IMR-90 (cell line): Measurements from ENCODE around the gene KCNJ6. TPM values are rescaled to one million over a fixed set of nuclear protein-coding genes. Genes with fewer than 3 reads are reported as not detected.

Experiments
- ATAC-seq: fragments of 200-7000 bp; cut with Tn5 transposase; 2 replicates; pipeline ENCODE4 v1.9.1; 2020; ENCODE audit warnings: low read depth, mild to moderate bottlenecking, moderate library complexity
- BruUV-seq: library from RNA; stranded (reverse); fragments of 400-500 nt; replicated peaks from 2 replicates; lab custom pipeline; 2021; lab: Mats Ljungman, UMichigan
- CTCF ChIA-PET: fragments of 300-600 bp; formaldehyde crosslinking; extraction: SDS; loops from one replicate; lab custom pipeline; 2021; ENCODE audit warnings: antibody characterized with exemption; lab: Yijun Ruan, JAX
- POLR2A ChIA-PET: fragments of 300-600 bp; sonication (Branson Sonifier 250); formaldehyde crosslinking; loops from one replicate; lab custom pipeline; 2022; ENCODE audit warnings: antibody characterized with exemption; ENCODE audit not compliant: unreplicated experiment; lab: Charles Lee
- DNase-seq: peaks from one replicate; pipeline ENCODE4 v3.0.0; 2013
- H2AFZ ChIP-seq: replicated peaks from 2 replicates; pipeline ENCODE3; 2013; ENCODE audit warnings: low read length, mild to moderate bottlenecking; ENCODE audit not compliant: poor library complexity
- H2AK5ac ChIP-seq: 2 replicates; pipeline ENCODE4 v1.6.1; 2013; ENCODE audit warnings: low read depth, low read length, inconsistent platforms
- H2AK9ac ChIP-seq: replicated peaks from 2 replicates; pipeline ENCODE3; 2013; ENCODE audit warnings: mild to moderate bottlenecking, low read depth, low read length, moderate library complexity; ENCODE audit not compliant: poor library complexity
- H2BK120ac ChIP-seq: 2 replicates; pipeline ENCODE4 v1.6.1; 2013; ENCODE audit warnings: low read depth, low read length, inconsistent platforms
- H2BK15ac ChIP-seq: 3 replicates; pipeline ENCODE4 v1.6.1; 2013; ENCODE audit warnings: low read depth, low read length, inconsistent platforms
- H2BK20ac ChIP-seq: 2 replicates; pipeline ENCODE4 v1.6.1; 2013; ENCODE audit warnings: low read depth, mild to moderate bottlenecking, inconsistent platforms, low read length, moderate library complexity
- H2BK5ac ChIP-seq: 2 replicates; pipeline ENCODE4 v1.6.1; 2013; ENCODE audit warnings: mild to moderate bottlenecking, low read depth, low read length, inconsistent platforms; ENCODE audit not compliant: poor library complexity, severe bottlenecking
- H3K14ac ChIP-seq: replicated peaks from 2 replicates; pipeline ENCODE4 v1.6.1; 2013; ENCODE audit warnings: low read depth, low read length, inconsistent platforms
- H3K18ac ChIP-seq: 2 replicates; pipeline ENCODE4 v1.6.1; 2013; ENCODE audit warnings: low read depth, low read length, control low read depth
- H3K23ac ChIP-seq: 2 replicates; pipeline ENCODE4 v1.6.1; 2013; ENCODE audit warnings: low read depth, low read length, inconsistent platforms
- H3K27ac ChIP-seq: 2 replicates; pipeline ENCODE4 v1.5.1; 2013; ENCODE audit warnings: mild to moderate bottlenecking, control low read depth, low read length; ENCODE audit not compliant: insufficient read depth
- H3K27me3 ChIP-seq: 2 replicates; pipeline ENCODE4 v1.6.1; 2013; ENCODE audit warnings: low read length; ENCODE audit not compliant: control insufficient read depth, insufficient read depth
- H3K36me3 ChIP-seq: 2 replicates; pipeline ENCODE4 v1.6.1; 2013; ENCODE audit warnings: low read length, mixed read lengths; ENCODE audit not compliant: control insufficient read depth, insufficient read depth
- H3K4ac ChIP-seq: 2 replicates; pipeline ENCODE4 v1.6.1; 2013; ENCODE audit warnings: low read depth, low read length, inconsistent platforms
- H3K4me1 ChIP-seq: 2 replicates; pipeline ENCODE4 v1.6.1; 2013; ENCODE audit warnings: low read length, mixed read lengths; ENCODE audit not compliant: control insufficient read depth, insufficient read depth
- H3K4me2 ChIP-seq: 2 replicates; pipeline ENCODE4 v1.6.1; 2013; ENCODE audit warnings: low read depth, mild to moderate bottlenecking, control low read depth, low read length, moderate library complexity
- H3K4me3 ChIP-seq: 2 replicates; pipeline ENCODE4 v1.5.1; 2013; ENCODE audit warnings: low read depth, mild to moderate bottlenecking, control low read depth, low read length, moderate library complexity; ENCODE audit not compliant: insufficient read depth
- H3K56ac ChIP-seq: 2 replicates; pipeline ENCODE4 v1.6.1; 2013; ENCODE audit warnings: low read length, inconsistent platforms; ENCODE audit not compliant: insufficient read depth; ENCODE audit errors: extremely low read depth
- H3K79me1 ChIP-seq, 2 experiments: 2 replicates each; pipeline ENCODE4 v1.6.1; 2013; ENCODE audit warnings: low read length in 2 of 2, inconsistent platforms in 1 of 2, low read depth in 1 of 2
- H3K9ac ChIP-seq: 2 replicates; pipeline ENCODE4 v1.6.1; 2013; ENCODE audit warnings: low read depth, low read length, control low read depth
- H3K9me1 ChIP-seq: 2 replicates; pipeline ENCODE4 v1.6.1; 2013; ENCODE audit warnings: low read length, inconsistent platforms; ENCODE audit not compliant: insufficient read depth
- H3K9me3 ChIP-seq: 2 replicates; pipeline ENCODE4 v1.6.1; 2013; ENCODE audit warnings: low read length; ENCODE audit not compliant: control insufficient read depth, insufficient read depth
- H4K20me1 ChIP-seq: 2 replicates; pipeline ENCODE4 v1.6.1; 2013; ENCODE audit warnings: low read length, inconsistent platforms; ENCODE audit not compliant: insufficient read depth
- H4K5ac ChIP-seq: 2 replicates; pipeline ENCODE4 v1.6.1; 2013; ENCODE audit warnings: mild to moderate bottlenecking, low read depth, low read length, control low read depth
- H4K8ac ChIP-seq, 2 experiments: 2 replicates each; pipeline ENCODE4 v1.6.1; 2013; ENCODE audit warnings: low read depth in 2 of 2, low read length in 2 of 2, control low read depth in 1 of 2, inconsistent platforms in 1 of 2
- H4K91ac ChIP-seq: 2 replicates; pipeline ENCODE4 v1.6.1; 2013; ENCODE audit warnings: low read depth, low read length, inconsistent platforms; ENCODE audit not compliant: insufficient read depth
- CTCF ChIP-seq: conservative IDR thresholded peaks from 2 replicates; pipeline ENCODE4 v1.5.1; 2012; ENCODE audit warnings: mild to moderate bottlenecking, low read depth, low read length, improper control_type of control experiment
- FOS ChIP-seq: fragments of 150-350 bp; IDR thresholded peaks from 2 replicates; pipeline ENCODE4 v1.6.1; 2016; ENCODE audit warnings: low read depth, low read length
- RAD21 ChIP-seq: IDR thresholded peaks from 2 replicates; pipeline ENCODE4 v1.6.1; 2012; ENCODE audit warnings: low read length, improper control_type of control experiment
- WGBS, 2 experiments: methylation state at CpG; one replicate each; pipeline versions ENCODE4 v1.1.5 to v1.1.7; 2013; ENCODE audit warnings: missing lambda C conversion rate in 2 of 2; ENCODE audit not compliant: insufficient read length in 1 of 2; ENCODE audit errors: extremely low coverage in 2 of 2; 5-methylcytosine and 5-hydroxymethylcytosine counted together
- dilution Hi-C: fragments of 300-500 bp; cut with HindIII; formaldehyde crosslinking; loops from one replicate; pipeline ENCODE4 v1.14.3; 2018; ENCODE audit warnings: low sequenced_read_pairs; ENCODE audit not compliant: unreplicated experiment
- in situ Hi-C: fragments of 300-500 bp; cut with MboI; formaldehyde crosslinking; loops from 3 replicates; pipeline ENCODE4 v1.14.3; 2019; ENCODE audit warnings: low sequenced_read_pairs, inconsistent platforms, mixed read lengths
- intact Hi-C: fragments of 100-400 bp; cut with micrococcal nuclease; formaldehyde crosslinking; loops from 2 replicates; pipeline ENCODE4 v1.10.0; 2022
- polyA plus RNA-seq, 3 experiments: library from polyadenylated mRNA; depleted of rRNA; stranded (reverse); fragments of >200 nt; gene quantifications; 2 replicates each; pipeline ENCODE4 v1.2.3, GENCODE V29; 2012; ENCODE audit warnings: low replicate concordance in 1 of 3
- total RNA-seq: library from RNA; depleted of rRNA; stranded (reverse); fragments of >200 nt; gene quantifications from 2 replicates; pipeline ENCODE4 v1.2.3, GENCODE V29; 2012
- TF ChIP-seq, protein P1 (sequence below): fragments of 150-350 bp; IDR thresholded peaks from 2 replicates; pipeline ENCODE4 v1.6.1; 2017; ENCODE audit warnings: mild to moderate bottlenecking, antibody characterized with exemption, low read length, low read depth

Gene KCNJ6
- total and polyA plus RNA-seq, 2 of the 4 experiments (the other 2 are of a cell fraction): under 0.01 to 0.02 TPM

DNA sequence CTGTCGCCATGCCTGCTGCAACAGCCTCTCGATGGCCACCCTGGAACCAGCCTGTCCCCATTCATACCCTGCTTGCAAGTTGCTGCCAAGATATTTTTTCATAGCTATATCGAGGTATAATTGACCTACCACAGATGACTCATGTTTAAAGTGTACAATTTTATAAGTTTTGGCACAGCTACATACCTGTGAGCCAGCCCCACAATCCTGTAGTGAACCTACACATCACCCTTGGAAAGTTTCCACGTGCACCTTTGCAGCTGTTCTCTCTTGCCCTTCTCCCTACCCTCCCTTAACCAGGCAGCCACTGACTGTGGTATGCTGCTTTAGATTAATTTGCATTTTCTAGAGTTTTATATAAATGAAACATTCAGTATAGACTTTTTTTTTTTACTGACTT lies 23.0 kb upstream of the KCNJ6 start:
- H4K91ac ChIP-seq: no peak overlapping the region
- H2BK120ac ChIP-seq: no peak overlapping the region
- ChIA-PET CTCF (no interaction called here), POLR2A (no interaction called here)
- no peak overlapping the region for H3K9ac ChIP-seq
- no peaks in the 10 kb centered on the region for H3K79me1 ChIP-seq
- no TSS peak for BruUV-seq
- H2AK9ac ChIP-seq: no peak overlapping the region
- no peak overlapping the region for H3K4me2 ChIP-seq
- ATAC-seq (no peak), DNase-seq (no peak)
- H3K9me1 ChIP-seq: no peaks in the 10 kb centered on the region
- H3K27me3 ChIP-seq: no peaks in the 10 kb centered on the region; the same call in 1 of the 2 replicates
- no peaks in the 10 kb centered on the region for H3K36me3 ChIP-seq
- no peak overlapping the region for H2BK20ac ChIP-seq
- intact Hi-C loops (no loop called here), in situ Hi-C loops (loop anchor here (25.0 kb wide), 1 partner anchor 423 kb away; no protein-coding TSS in a partner anchor), dilution Hi-C loops (no loop called here)
- TF ChIP-seq FOS: no peak
- TF ChIP-seq RAD21: no peak
- TF ChIP-seq, protein P1, sequence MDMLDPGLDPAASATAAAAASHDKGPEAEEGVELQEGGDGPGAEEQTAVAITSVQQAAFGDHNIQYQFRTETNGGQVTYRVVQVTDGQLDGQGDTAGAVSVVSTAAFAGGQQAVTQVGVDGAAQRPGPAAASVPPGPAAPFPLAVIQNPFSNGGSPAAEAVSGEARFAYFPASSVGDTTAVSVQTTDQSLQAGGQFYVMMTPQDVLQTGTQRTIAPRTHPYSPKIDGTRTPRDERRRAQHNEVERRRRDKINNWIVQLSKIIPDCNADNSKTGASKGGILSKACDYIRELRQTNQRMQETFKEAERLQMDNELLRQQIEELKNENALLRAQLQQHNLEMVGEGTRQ: no peak
- no peak for TF ChIP-seq CTCF
- no peaks in the 10 kb centered on the region for H4K20me1 ChIP-seq
- no peak overlapping the region for H2BK5ac ChIP-seq
- H3K18ac ChIP-seq: no peak overlapping the region
- H3K4me3 ChIP-seq: no peak overlapping the region
- no peak overlapping the region for H2BK15ac ChIP-seq
- no peak overlapping the region for H2AFZ ChIP-seq
- H3K9me3 ChIP-seq: no peaks in the 10 kb centered on the region
- H4K8ac ChIP-seq: no peak overlapping the region
- no peak overlapping the region for H3K27ac ChIP-seq
- WGBS, 2 experiments: no CpG with 5 or more reads among the region's 4 CpGs
- H2AK5ac ChIP-seq: no peak overlapping the region
- H3K4me1 ChIP-seq: no peaks in the 10 kb centered on the region
- no peak overlapping the region for H3K14ac ChIP-seq
- no peak overlapping the region for H3K56ac ChIP-seq
- no peak overlapping the region for H3K23ac ChIP-seq
- H3K4ac ChIP-seq: no peak overlapping the region
- H4K5ac ChIP-seq: no peak overlapping the region
